NB4 (cell line): Measurements from ENCODE around the gene STEAP3.

Experiments
- DNase-seq: peaks from one replicate; pipeline ENCODE4 v3.0.0; 2010; ENCODE audit warnings: low read depth
- H3K4me3 ChIP-seq: one replicate; pipeline ENCODE4 v1.5.1; 2011; ENCODE audit warnings: mild to moderate bottlenecking, low read depth, low read length, moderate library complexity
- CTCF ChIP-seq: IDR thresholded peaks from one replicate; pipeline ENCODE4 v1.5.1; 2012; ENCODE audit warnings: low read depth, low read length
- MAX ChIP-seq: IDR thresholded peaks from 2 replicates; pipeline ENCODE4 v1.6.1; 2011; ENCODE audit warnings: low read depth, low read length
- MYC ChIP-seq: IDR thresholded peaks from 2 replicates; pipeline ENCODE4 v1.6.1; 2011; ENCODE audit warnings: low read depth, low read length
- POLR2A ChIP-seq: IDR thresholded peaks from 2 replicates; pipeline ENCODE4 v1.6.1; 2011; ENCODE audit warnings: mild to moderate bottlenecking; ENCODE audit not compliant: insufficient read length; ENCODE audit errors: extremely low read depth

Gene STEAP3

GRCh38 chr2:119247844-119248271, 24.2 kb downstream of the STEAP3 start:
- no peak overlapping the region for H3K4me3 ChIP-seq
- no peak for DNase-seq
- TF ChIP-seq POLR2A (no peak), MYC (no peak), MAX (no peak), CTCF (no peak)

- TF ChIP-seq MYC: no peak
- TF ChIP-seq MAX: no peak
- TF ChIP-seq CTCF: no peak
- no peak for TF ChIP-seq POLR2A
- no peak for DNase-seq
- no peak overlapping the region for H3K4me3 ChIP-seq
These were observed 24.7 kb downstream of the STEAP3 start for GRCh38 chr2:119248311-119248710.

- no peak overlapping the region for H3K4me3 ChIP-seq
- TF ChIP-seq MAX: no peak
- no peak for TF ChIP-seq CTCF
- TF ChIP-seq POLR2A: no peak
- no peak for TF ChIP-seq MYC
- DNase-seq: no peak
These were observed 25.1 kb downstream of the STEAP3 start for GRCh38 chr2:119248751-119249150.

- DNase-seq: no peak
- no peak for TF ChIP-seq MAX
- no peak for TF ChIP-seq POLR2A
- TF ChIP-seq CTCF: no peak
- no peak for TF ChIP-seq MYC
- H3K4me3 ChIP-seq: no peak overlapping the region
These were observed 25.7 kb downstream of the STEAP3 start for GRCh38 chr2:119249311-119249710.

- DNase-seq: no peak
- H3K4me3 ChIP-seq: no peak overlapping the region
- TF ChIP-seq MYC (no peak), CTCF (no peak), POLR2A (no peak), MAX (no peak)
These were observed 26.5 kb downstream of the STEAP3 start for GRCh38 chr2:119249855-119250717.
